SK-N-MC (cell line): ENCODE measurements around the gene GET4.

Experiments used
- DNase-seq: peaks from one replicate; pipeline ENCODE4 v3.0.0-alpha.2; 2011; ENCODE audit warnings: low read depth, low spot score
- H3K27ac ChIP-seq: fragments of 200-600 bp; sonication (generic); 2 replicates; pipeline ENCODE4 v1.5.1; 2016; ENCODE audit warnings: mixed run types
- H3K36me3 ChIP-seq: fragments of 200-600 bp; sonication (generic); 2 replicates; pipeline ENCODE4 v1.6.1; 2017; ENCODE audit warnings: antibody characterized with exemption, low read length, mixed read lengths; ENCODE audit not compliant: insufficient read depth
- H3K4me3 ChIP-seq: fragments of 200-600 bp; sonication (generic); 2 replicates; pipeline ENCODE4 v1.5.1; 2016
- H3K9ac ChIP-seq: fragments of 200-600 bp; sonication (generic); 2 replicates; pipeline ENCODE4 v1.8.0; 2017; ENCODE audit warnings: mixed run types, mixed read lengths; ENCODE audit not compliant: insufficient read length
- H3K9me3 ChIP-seq: fragments of 200-600 bp; sonication (generic); 2 replicates; pipeline ENCODE4 v1.6.1; 2017; ENCODE audit warnings: low read depth, mild to moderate bottlenecking, antibody characterized with exemption, low read length, moderate library complexity, mixed read lengths
- EZH2 ChIP-seq: fragments of 200-600 bp; sonication (generic); IDR thresholded peaks from one replicate; pipeline ENCODE4 v1.6.1; 2017; ENCODE audit warnings: antibody characterized with exemption
- FOXP2 ChIP-seq: optimal IDR thresholded peaks from 2 replicates; pipeline ENCODE3; 2011; ENCODE audit warnings: mild to moderate bottlenecking, moderate library complexity; ENCODE audit not compliant: insufficient read depth; ENCODE audit errors: extremely low read length, control extremely low read depth
- POLR2AphosphoS5 ChIP-seq: IDR thresholded peaks from 2 replicates; pipeline ENCODE4 v1.6.1; 2012; ENCODE audit warnings: mild to moderate bottlenecking, low read depth, low read length, borderline replicate concordance

Gene GET4

DNA sequence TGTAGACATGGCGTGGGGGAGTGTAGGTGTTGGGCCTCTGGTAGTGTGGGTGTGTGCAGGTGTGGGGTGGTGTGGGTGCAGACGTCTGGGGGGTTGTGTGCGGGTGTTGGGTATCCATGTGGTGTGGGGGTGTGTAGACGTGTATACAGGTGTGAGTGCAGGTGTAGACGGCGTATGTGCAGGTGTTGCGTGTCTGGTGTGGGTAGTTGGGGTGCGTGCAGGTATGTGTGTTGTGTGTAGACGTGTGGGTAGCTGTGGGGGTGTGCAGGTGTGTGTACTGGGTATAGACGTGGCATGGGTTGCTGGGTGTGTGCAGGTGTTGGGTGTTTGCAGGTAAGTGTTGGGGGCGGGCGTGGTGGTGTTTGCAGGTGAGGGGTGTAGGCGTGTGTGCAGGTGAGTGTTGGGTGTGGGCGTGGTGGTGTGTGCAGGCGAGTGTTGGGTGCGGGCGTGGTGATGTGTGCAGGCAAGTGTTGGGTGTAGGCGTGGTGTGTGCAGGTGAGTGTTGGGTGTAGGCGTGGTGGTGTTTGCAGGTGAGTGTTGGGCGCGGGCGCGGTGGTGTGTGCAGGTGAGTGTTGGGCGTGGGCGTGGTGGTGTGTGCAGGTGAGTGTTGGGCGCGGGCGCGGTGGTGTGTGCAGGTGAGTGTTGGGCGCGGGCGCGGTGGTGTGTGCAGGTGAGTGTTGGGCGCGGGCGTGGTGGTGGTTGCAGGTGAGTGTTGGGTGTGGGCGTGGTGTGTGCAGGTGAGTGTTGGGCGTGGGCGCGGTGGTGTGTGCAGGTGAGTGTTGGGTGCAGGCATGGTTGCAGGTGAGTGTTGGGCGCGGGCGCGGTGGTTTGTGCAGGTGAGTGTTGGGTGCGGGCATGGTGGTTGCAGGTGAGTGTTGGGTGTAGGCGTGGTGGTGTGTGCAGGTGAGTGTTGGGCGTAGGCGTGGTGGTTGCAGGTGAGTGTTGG, 16.6 kb downstream of the GET4 start:
- H3K4me3 ChIP-seq = no peak overlapping the region
- peaks cover 17% of the 10 kb centered on the region; the same call in 1 of the 2 replicates for H3K36me3 ChIP-seq
- no peak overlapping the region for H3K27ac ChIP-seq
- no peaks in the 10 kb centered on the region for H3K9me3 ChIP-seq
- no peak for DNase-seq
- no peak for TF ChIP-seq FOXP2
- TF ChIP-seq POLR2AphosphoS5 = no peak
- TF ChIP-seq EZH2 = no peak
- H3K9ac ChIP-seq = no peak overlapping the region

DNA sequence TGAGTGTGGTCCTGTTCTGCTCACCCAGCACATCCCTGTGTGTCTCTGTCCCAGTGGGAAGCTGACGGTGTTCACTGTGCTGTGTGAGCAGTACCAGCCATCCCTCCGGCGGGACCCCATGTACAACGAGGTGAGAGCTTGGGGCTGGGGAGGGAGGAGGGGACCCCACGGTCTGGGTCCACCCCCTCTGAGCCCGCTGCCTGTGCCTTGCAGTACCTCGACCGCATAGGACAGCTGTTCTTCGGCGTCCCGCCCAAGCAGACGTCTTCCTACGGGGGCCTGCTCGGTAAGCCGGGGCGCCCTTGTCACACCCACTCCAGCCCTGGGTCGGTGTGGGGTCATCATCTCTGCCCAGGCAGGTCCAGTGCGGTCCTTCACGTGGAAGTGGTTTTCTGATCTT, 17.3 kb downstream of the GET4 start:
- no peak for DNase-seq
- Histone ChIP-seq H3K9me3 (no peaks in the 10 kb centered on the region), H3K4me3 (no peak overlapping the region), H3K9ac (no peak overlapping the region), H3K27ac (no peak overlapping the region), H3K36me3 (peaks cover 17% of the 10 kb centered on the region; the same call in 1 of the 2 replicates)
- TF ChIP-seq EZH2 = no peak
- TF ChIP-seq POLR2AphosphoS5 = no peak
- TF ChIP-seq FOXP2 = no peak

DNA sequence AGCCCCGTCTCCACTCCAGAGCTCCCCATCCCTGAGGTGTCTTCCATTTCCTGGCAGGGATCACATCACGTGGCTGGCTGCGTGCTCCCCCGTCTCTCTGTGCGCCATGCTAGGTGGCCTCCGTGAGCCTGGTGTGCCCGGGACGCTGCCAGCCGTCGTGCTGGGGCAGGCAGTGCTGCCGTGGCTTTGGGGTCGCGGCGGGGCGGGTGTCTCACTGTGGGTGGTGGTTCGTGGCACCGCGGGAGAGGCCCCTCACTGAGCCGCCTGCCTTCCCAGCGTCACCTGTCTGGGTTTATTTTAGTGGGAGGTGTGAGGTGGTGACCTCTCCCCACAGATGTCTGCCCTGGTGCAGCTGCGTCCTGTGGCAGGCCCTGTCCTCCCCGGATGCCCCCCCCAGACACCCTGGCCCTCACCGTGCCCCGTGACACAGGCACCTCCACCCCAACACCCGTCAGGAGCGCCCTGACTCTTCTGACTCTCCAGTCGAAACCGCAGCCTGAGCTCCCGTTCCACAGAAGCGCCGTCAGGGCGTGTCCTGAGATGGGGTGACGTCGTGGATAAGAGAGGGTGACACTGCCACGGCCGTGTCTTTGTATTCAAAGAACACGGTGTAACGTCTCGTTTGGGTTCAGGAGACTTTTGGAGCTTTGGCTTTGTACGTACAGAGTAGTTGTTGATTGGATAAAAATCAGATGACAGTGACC, 18.0 kb downstream of the GET4 start:
- TF ChIP-seq POLR2AphosphoS5 = no peak
- TF ChIP-seq FOXP2 = no peak
- TF ChIP-seq EZH2 = no peak
- DNase-seq = no peak
- no peak overlapping the region for H3K27ac ChIP-seq
- no peak overlapping the region for H3K4me3 ChIP-seq
- H3K9me3 ChIP-seq = no peaks in the 10 kb centered on the region
- H3K36me3 ChIP-seq = peaks cover 17% of the 10 kb centered on the region; the same call in 1 of the 2 replicates
- no peak overlapping the region for H3K9ac ChIP-seq

DNA sequence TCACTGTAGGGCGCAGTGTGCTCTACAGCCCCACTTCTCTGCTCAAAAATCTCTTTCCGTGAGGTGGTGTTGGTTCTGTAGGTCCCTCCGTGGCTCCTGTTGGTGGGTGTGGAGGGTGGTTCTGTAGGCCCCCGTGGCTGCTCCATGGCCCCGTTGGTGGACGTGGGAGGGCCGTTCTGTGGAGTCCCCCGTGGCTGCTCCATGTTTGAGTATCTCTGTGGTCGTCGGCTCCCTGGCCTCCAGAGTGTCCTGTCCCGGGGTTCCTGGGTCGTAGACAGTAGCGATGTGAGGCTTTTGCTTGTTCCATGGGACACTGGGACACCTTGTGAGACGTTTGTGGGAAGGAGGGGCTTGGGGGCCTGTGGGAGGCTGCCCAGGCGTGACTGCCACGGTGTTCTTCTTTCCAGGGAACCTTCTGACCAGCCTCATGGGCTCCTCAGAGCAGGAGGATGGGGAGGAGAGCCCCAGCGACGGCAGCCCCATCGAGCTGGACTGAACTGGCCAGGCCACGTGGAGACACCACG, 18.6 kb downstream of the GET4 start:
- Histone ChIP-seq H3K27ac (no peak overlapping the region), H3K9ac (no peak overlapping the region), H3K9me3 (no peaks in the 10 kb centered on the region), H3K4me3 (no peak overlapping the region), H3K36me3 (peaks cover 17% of the 10 kb centered on the region; the same call in 1 of the 2 replicates)
- TF ChIP-seq FOXP2 (no peak), EZH2 (no peak), POLR2AphosphoS5 (no peak)
- DNase-seq = no peak

DNA sequence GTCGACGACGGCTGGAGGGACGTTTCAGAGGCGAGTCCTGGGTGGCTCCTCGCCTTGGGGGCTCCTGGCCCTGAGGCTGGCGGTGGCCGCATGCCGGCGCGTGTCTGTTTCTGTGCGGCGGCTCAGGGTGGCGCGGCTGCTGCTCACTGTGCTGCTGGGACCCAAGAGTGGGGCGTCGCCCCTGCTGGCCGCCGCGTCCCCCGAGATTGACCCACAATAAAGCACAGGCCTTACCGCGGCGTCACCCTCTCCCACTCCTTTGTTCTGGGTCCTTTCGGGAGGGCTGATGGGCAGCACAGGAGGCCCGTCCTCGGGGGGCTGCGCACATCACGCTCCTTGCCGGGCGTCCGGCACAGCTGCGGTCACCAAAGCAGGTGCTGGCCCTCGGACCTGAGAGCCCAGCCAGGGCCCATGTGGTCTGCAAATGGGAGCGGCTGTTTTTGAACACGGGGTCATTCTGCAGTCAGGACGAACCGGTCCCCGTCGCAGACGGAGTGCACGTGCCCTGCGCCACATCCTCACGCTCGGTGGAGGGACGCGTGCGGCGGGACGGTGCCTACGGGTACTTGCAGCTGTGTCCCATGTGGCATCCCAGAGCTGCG, 19.2 kb downstream of the GET4 start:
- TF ChIP-seq POLR2AphosphoS5 = no peak
- no peak for TF ChIP-seq FOXP2
- no peak for TF ChIP-seq EZH2
- Histone ChIP-seq H3K9ac (no peak overlapping the region), H3K36me3 (peaks cover 17% of the 10 kb centered on the region; the same call in 1 of the 2 replicates), H3K4me3 (no peak overlapping the region), H3K27ac (no peak overlapping the region), H3K9me3 (no peaks in the 10 kb centered on the region)
- DNase-seq = no peak

DNA sequence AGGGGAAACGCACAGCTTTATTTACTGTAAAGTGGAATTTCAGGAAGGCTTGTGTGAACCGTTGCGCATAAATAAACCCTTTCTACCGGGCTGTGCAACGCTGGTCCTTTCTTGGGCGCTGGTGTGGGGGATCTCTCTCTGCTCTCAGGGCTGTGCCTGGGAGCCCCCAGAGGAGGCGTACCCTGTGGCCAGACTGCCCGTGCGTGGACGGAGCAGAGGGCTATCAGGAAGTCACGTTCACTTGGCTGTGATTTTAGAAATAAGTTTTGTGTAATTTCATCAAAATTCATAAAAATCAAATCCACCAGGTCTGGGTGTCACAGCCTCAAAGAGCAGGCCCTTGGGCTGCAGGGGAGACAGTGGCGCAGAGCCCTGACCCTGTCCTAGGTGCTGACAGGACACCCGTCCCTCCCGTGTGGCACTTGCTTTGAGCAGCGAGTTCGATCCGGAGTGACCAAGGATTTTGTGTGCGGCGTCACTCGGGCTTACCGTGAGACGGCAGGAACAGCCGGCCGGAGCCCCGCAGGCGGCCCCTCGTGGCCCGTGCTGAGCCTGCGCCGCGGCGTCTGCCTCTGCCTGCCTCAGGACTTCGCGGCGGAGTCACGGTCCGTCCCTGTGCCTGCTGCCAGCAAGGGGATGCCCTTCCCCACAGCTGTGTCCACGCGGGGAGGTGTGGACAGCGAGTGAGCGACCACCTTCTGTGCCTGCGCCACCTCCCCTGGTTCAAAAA, 20.2 kb downstream of the GET4 start:
- peaks cover 17% of the 10 kb centered on the region; the same call in 1 of the 2 replicates for H3K36me3 ChIP-seq
- TF ChIP-seq FOXP2 = no peak
- TF ChIP-seq EZH2 = no peak
- TF ChIP-seq POLR2AphosphoS5 = no peak

DNA sequence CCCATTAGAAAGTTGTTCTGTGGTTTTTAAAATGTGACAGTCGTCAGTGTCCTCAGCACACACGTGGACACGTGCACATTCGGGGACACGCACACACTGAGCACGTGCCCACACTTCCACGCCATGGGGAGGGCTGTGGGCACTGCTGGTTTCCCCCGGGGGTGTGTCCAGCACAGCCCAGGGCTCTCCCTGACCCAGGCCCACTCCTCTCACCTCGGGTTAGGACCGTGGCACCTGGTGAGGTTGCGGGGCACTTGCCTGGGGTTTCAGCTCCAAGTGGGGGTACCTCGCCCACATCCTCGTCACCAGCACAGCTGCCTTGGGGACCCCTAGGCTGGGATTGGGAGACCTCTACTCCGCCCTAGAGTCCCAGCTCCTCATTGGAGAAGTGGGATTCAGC, 20.7 kb downstream of the GET4 start:
- Histone ChIP-seq H3K27ac (no peak overlapping the region), H3K4me3 (no peak overlapping the region), H3K9me3 (no peaks in the 10 kb centered on the region), H3K9ac (no peak overlapping the region), H3K36me3 (peaks cover 15% of the 10 kb centered on the region; the same call in 1 of the 2 replicates)
- TF ChIP-seq EZH2 = no peak
- TF ChIP-seq POLR2AphosphoS5 = no peak
- no peak for TF ChIP-seq FOXP2
- DNase-seq = no peak

More for the DNA sequence above, 20.2 kb downstream of the GET4 start:
- DNase-seq = no peak
- H3K4me3 ChIP-seq = no peak overlapping the region
- H3K9ac ChIP-seq = no peak overlapping the region
- no peaks in the 10 kb centered on the region for H3K9me3 ChIP-seq
- no peak overlapping the region for H3K27ac ChIP-seq
